ENCODE results near the gene GATA5. TPM values are rescaled to one million over a fixed set of nuclear protein-coding genes. Genes with fewer than 3 reads are reported as not detected.

GATA5 gene
- total RNA-seq, 4 donors from 2014 or later: 1.7 to 48.3 (median 39.5) TPM

GRCh38 chr20:62489932-62490263, 14.1 kb upstream of the GATA5 start:
- Histone ChIP-seq H3K36me3 (no peaks in the 10 kb centered on the region), H3K27ac (peak overlapping the region in 2 of 4 donors; percentile 49 to 84), H3K4me3 (no peak overlapping the region), H3K27me3 (no peaks in the 10 kb centered on the region), H3K4me1 (peaks cover 0 to 7% (median 3%) of the 10 kb centered on the region in 4 donors), H3K9me3 (no peaks in the 10 kb centered on the region)
- no peak for DNase-seq
- TF ChIP-seq, protein P1, sequence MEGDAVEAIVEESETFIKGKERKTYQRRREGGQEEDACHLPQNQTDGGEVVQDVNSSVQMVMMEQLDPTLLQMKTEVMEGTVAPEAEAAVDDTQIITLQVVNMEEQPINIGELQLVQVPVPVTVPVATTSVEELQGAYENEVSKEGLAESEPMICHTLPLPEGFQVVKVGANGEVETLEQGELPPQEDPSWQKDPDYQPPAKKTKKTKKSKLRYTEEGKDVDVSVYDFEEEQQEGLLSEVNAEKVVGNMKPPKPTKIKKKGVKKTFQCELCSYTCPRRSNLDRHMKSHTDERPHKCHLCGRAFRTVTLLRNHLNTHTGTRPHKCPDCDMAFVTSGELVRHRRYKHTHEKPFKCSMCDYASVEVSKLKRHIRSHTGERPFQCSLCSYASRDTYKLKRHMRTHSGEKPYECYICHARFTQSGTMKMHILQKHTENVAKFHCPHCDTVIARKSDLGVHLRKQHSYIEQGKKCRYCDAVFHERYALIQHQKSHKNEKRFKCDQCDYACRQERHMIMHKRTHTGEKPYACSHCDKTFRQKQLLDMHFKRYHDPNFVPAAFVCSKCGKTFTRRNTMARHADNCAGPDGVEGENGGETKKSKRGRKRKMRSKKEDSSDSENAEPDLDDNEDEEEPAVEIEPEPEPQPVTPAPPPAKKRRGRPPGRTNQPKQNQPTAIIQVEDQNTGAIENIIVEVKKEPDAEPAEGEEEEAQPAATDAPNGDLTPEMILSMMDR (IDR thresholded peaks at IDR 0.05): no peak
- TF ChIP-seq POLR2A (IDR thresholded peaks at IDR 0.05): no peak

DNA sequence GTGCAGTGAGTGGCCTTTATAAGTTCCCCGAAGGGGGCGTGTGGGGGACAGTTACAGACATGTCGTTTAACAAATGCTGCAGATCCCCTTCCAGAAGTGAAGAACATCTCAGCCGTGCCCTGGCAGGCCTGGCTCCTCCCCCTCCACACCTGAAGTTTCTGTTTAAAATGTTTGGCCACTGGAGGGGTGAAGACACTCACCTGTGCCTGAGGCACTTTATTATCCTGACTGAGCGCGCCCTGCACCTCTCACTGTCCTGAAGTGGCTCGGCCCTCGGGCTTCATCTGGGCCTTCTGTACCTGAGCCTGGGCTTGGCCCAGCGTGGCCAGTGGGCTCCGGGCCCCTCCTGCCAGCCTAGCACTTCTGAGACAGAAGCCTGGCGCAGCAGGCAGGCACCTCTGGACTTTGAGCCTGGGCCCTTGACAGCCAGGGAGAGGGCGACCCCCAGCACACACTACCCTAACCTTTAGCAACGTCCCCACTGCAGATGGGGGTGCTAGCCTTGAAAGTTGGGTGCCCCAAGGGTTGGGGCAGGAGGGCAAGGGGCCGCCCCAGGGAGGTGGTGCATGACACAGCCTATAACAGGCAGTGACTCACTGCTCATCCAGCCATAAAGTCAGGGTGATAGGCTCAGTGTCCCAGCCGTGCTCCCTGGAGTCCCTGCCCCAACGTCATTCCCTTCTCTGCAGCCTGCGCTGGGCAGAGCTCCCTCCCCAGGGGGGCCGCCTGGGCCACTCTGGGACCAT, 13.6 kb upstream of the GATA5 start:
- no peaks in the 10 kb centered on the region for H3K36me3 ChIP-seq
- no peak overlapping the region for H3K4me3 ChIP-seq
- peak in 2 of 3 donors; percentile 84 to 89 for DNase-seq
- H3K27ac ChIP-seq: peak overlapping the region in 2 of 4 donors; percentile 49 to 84
- peaks cover 0 to 10% (median 3%) of the 10 kb centered on the region in 4 donors for H3K4me1 ChIP-seq
- peak in 1 of 2 donors; percentile 88 for TF ChIP-seq POLR2A (IDR thresholded peaks at IDR 0.05)
- TF ChIP-seq, protein P1 (IDR thresholded peaks at IDR 0.05): no peak
- no peaks in the 10 kb centered on the region for H3K27me3 ChIP-seq
- H3K9me3 ChIP-seq: no peaks in the 10 kb centered on the region

- Histone ChIP-seq H3K4me3 (no peak overlapping the region), H3K36me3 (no peaks in the 10 kb centered on the region), H3K9me3 (no peaks in the 10 kb centered on the region), H3K27ac (no peak overlapping the region), H3K27me3 (no peaks in the 10 kb centered on the region), H3K4me1 (peaks cover 0 to 10% (median 3%) of the 10 kb centered on the region in 4 donors)
- TF ChIP-seq, protein P1 (IDR thresholded peaks at IDR 0.05): no peak
- no peak for TF ChIP-seq POLR2A (IDR thresholded peaks at IDR 0.05)
- DNase-seq: no peak
These were observed 12.7 kb upstream of the GATA5 start for GRCh38 chr20:62488470-62488869.

DNA sequence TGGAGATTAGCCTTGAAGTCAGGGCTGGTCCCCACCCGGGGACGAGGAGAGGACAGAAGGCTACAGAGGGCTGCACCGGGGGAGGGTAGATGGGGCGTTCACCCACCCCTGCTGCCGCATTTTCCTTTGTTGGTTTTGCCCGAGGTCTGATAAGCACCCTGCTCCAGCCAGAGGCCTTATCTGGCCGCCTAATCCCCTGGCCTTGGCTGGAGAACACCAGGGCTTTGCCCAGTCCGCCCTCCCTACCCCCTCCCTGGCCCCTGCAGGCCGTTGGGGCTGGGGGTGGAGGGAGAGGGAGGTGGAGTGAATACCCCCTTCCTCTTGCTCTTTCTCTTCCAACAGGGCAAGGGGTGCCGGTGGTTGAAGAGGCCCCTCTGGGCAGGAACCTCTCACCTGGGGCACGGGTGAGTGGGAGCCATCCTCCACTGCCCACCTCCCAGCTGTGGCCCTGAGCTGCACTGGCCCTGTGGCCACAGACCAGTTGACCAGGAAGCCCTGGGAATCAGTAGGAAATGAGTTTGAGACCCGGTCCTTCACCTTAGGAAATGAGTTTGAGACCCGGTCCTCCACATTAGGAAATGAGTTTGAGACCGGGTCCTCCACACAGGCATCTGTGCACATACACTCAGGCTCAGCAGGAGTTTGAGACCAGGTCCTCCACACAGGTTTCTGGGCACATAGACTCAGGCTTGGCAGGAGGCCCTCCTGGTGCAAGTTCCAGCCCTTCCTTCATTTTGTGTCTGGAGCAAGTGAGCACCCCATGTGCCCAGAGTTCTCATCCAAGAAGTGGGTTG, 12.0 kb upstream of the GATA5 start:
- H3K4me1 ChIP-seq: peaks cover 0 to 10% (median 4%) of the 10 kb centered on the region in 4 donors
- no peaks in the 10 kb centered on the region for H3K27me3 ChIP-seq
- TF ChIP-seq, protein P1 (IDR thresholded peaks at IDR 0.05): no peak
- TF ChIP-seq POLR2A (IDR thresholded peaks at IDR 0.05): no peak

GRCh38 chr20:62487118-62487517, 11.3 kb upstream of the GATA5 start:
- H3K4me3 ChIP-seq: no peak overlapping the region
- no peaks in the 10 kb centered on the region for H3K36me3 ChIP-seq
- no peak overlapping the region for H3K27ac ChIP-seq
- no peaks in the 10 kb centered on the region for H3K27me3 ChIP-seq
- DNase-seq: no peak
- H3K9me3 ChIP-seq: no peaks in the 10 kb centered on the region
- TF ChIP-seq, protein P1 (IDR thresholded peaks at IDR 0.05): no peak
- no peak for TF ChIP-seq POLR2A (IDR thresholded peaks at IDR 0.05)
- H3K4me1 ChIP-seq: peaks cover 0 to 14% (median 5%) of the 10 kb centered on the region in 4 donors

More for the DNA sequence above, 12.0 kb upstream of the GATA5 start:
- H3K9me3 ChIP-seq: no peaks in the 10 kb centered on the region
- no peak for DNase-seq
- H3K4me3 ChIP-seq: no peak overlapping the region
- no peak overlapping the region for H3K27ac ChIP-seq
- no peaks in the 10 kb centered on the region for H3K36me3 ChIP-seq
